HCT116 (cell line): ENCODE data around the gene CHST11. TPM values are rescaled to one million over a fixed set of nuclear protein-coding genes. Genes with fewer than 3 reads are reported as not detected.

ENCODE experiments used
- ATAC-seq: fragments of 200-7000 bp; cut with Tn5 transposase; 2 replicates; pipeline ENCODE4 v1.9.1; 2020; ENCODE audit warnings: mild to moderate bottlenecking, moderate library complexity
- BruUV-seq: library from RNA; stranded (reverse); fragments of 400-500 nt; replicated peaks from 2 replicates; lab custom pipeline; 2021; lab: Mats Ljungman, UMichigan
- CTCF ChIA-PET: fragments of 300-600 bp; sonication (Branson Sonifier 250); formaldehyde crosslinking; loops from one replicate; lab custom pipeline; 2021; ENCODE audit warnings: antibody characterized with exemption; lab: Charles Lee
- POLR2A ChIA-PET: fragments of 300-600, 350-600 bp; sonication (Branson Sonifier 250); formaldehyde crosslinking; loops from one replicate; lab custom pipeline; 2021; ENCODE audit warnings: antibody characterized with exemption; lab: Charles Lee
- RAD21 ChIA-PET, 2 experiments: fragments of 300-600 bp; sonication (Branson Sonifier 250); formaldehyde crosslinking; loops; one replicate each; lab custom pipeline; 2023; ENCODE audit warnings: low total read pairs in 2 of 2; ENCODE audit not compliant: uncharacterized antibody in 2 of 2, unreplicated experiment in 2 of 2, low non-redundant PET in 1 of 2; lab: Charles Lee
- DNase-seq: peaks from one replicate; pipeline ENCODE4 v3.0.0-alpha.2; 2010; ENCODE audit warnings: low read depth, low spot score
- H2AFZ ChIP-seq: fragments of 200-600 bp; shearing (Covaris generic), sonication (generic); 2 replicates; pipeline ENCODE4 v1.6.1; 2017; ENCODE audit warnings: low read depth, mixed run types, mixed read lengths, antibody characterized with exemption, low read length; ENCODE audit not compliant: poor library complexity, severe bottlenecking
- H3K27ac ChIP-seq: 2 replicates; pipeline ENCODE4 v1.5.1; 2012; ENCODE audit warnings: low read depth, low read length
- H3K27me3 ChIP-seq: fragments of 200-600 bp; sonication (generic); 2 replicates; pipeline ENCODE4 v1.6.1; 2016; ENCODE audit warnings: mixed run types, low read length, mixed read lengths; ENCODE audit not compliant: insufficient read depth
- H3K36me3 ChIP-seq, 2 experiments: fragments of 200-500 bp in 1 of 2; fragments of 200-600 bp in 1 of 2; sonication (Bioruptor generic) in 1 of 2; sonication (generic) in 1 of 2; 2 replicates each; pipeline versions ENCODE4 v1.5.1 to v1.6.1; 2014 to 2016; ENCODE audit warnings: low read length in 2 of 2, inconsistent platforms in 1 of 2, mixed read lengths in 1 of 2, mixed run types in 1 of 2; ENCODE audit not compliant: insufficient read depth in 2 of 2, control insufficient read depth in 1 of 2
- H3K4me1 ChIP-seq, 2 experiments: fragments of 200-600 bp in 1 of 2; sonication (generic) in 1 of 2; 2 replicates each; pipeline versions ENCODE4 v1.5.1 to v1.6.1; 2012 to 2017; ENCODE audit warnings: low read length in 2 of 2, inconsistent platforms in 1 of 2, mild to moderate bottlenecking in 1 of 2, mixed read lengths in 1 of 2, mixed run types in 1 of 2, moderate library complexity in 1 of 2; ENCODE audit not compliant: insufficient read depth in 2 of 2, control insufficient read depth in 1 of 2
- H3K4me2 ChIP-seq: fragments of 200-600 bp; sonication (generic); 2 replicates; pipeline ENCODE4 v1.6.1; 2017; ENCODE audit warnings: mixed run types, low read length, mixed read lengths
- H3K4me3 ChIP-seq, 2 experiments: fragments of 200-600 bp in 1 of 2; sonication (generic) in 1 of 2; replicated peaks in 1 of 2; 2 replicates each; pipeline ENCODE4 v1.5.1; 2011 to 2016; ENCODE audit warnings: low read length in 2 of 2, control low read depth in 1 of 2, low read depth in 1 of 2, mild to moderate bottlenecking in 1 of 2, mixed read lengths in 1 of 2, mixed run types in 1 of 2
- H3K79me2 ChIP-seq: fragments of 200-600 bp; sonication (generic); 2 replicates; pipeline ENCODE4 v1.6.1; 2017; ENCODE audit warnings: mild to moderate bottlenecking, mixed run types, low read length, moderate library complexity, mixed read lengths; ENCODE audit not compliant: insufficient read depth
- H3K9ac ChIP-seq: fragments of 200-600 bp; sonication (generic); 2 replicates; pipeline ENCODE4 v1.6.1; 2016; ENCODE audit warnings: low read length, mixed read lengths
- H3K9me2 ChIP-seq: fragments of 200-600 bp; sonication (generic), shearing (Covaris generic); 2 replicates; pipeline ENCODE4 v1.6.1; 2017; ENCODE audit warnings: mixed run types, mild to moderate bottlenecking, moderate library complexity; ENCODE audit not compliant: insufficient read depth
- H3K9me3 ChIP-seq, 2 experiments: fragments of 200-500 bp in 1 of 2; fragments of 200-600 bp in 1 of 2; sonication (Bioruptor generic) in 1 of 2; sonication (generic) in 1 of 2; 2 replicates each; pipeline ENCODE4 v1.6.1; 2014 to 2017; ENCODE audit warnings: low read length in 2 of 2, mixed read lengths in 2 of 2, inconsistent platforms in 1 of 2, low read depth in 1 of 2, mild to moderate bottlenecking in 1 of 2, mixed run types in 1 of 2, moderate library complexity in 1 of 2; ENCODE audit not compliant: control insufficient read depth in 1 of 2, insufficient read depth in 1 of 2
- H4K20me1 ChIP-seq: fragments of 200-600 bp; sonication (generic), shearing (Covaris generic); 2 replicates; pipeline ENCODE4 v1.6.1; 2017; ENCODE audit warnings: mixed run types, mild to moderate bottlenecking, moderate library complexity; ENCODE audit not compliant: insufficient read depth
- CTCF ChIP-seq, 3 experiments: fragments of 200-600 bp in 1 of 3; sonication (generic) in 1 of 3; IDR thresholded peaks in 2 of 3; conservative IDR thresholded peaks in 1 of 3; 2 replicates each; pipeline ENCODE4 v1.5.1; 2012 to 2017; ENCODE audit warnings: low read depth in 2 of 3, low read length in 2 of 3, antibody characterized with exemption in 1 of 3, borderline replicate concordance in 1 of 3, control low read depth in 1 of 3, mild to moderate bottlenecking in 1 of 3, mixed read lengths in 1 of 3, mixed run types in 1 of 3, moderate library complexity in 1 of 3; ENCODE audit not compliant: insufficient read depth in 1 of 3
- EGR1 ChIP-seq: IDR thresholded peaks from 2 replicates; pipeline ENCODE4 v1.6.1; 2012; ENCODE audit warnings: low read depth
- EZH2 ChIP-seq: fragments of 200-600 bp; sonication (generic); IDR thresholded peaks from 2 replicates; pipeline ENCODE4 v1.6.1; 2017; ENCODE audit warnings: antibody characterized with exemption, mixed run types
- EZH2phosphoT487 ChIP-seq: fragments of 200-600 bp; IDR thresholded peaks from 2 replicates; pipeline ENCODE4 v1.6.1; 2018; ENCODE audit warnings: antibody characterized with exemption, borderline replicate concordance
- FOSL1 ChIP-seq: IDR thresholded peaks from 2 replicates; pipeline ENCODE4 v1.6.1; 2012; ENCODE audit warnings: low read depth
- JUND ChIP-seq: IDR thresholded peaks from 2 replicates; pipeline ENCODE4 v1.6.1; 2012
- MAX ChIP-seq: IDR thresholded peaks from 2 replicates; pipeline ENCODE4 v1.6.1; 2012
- POLR2A ChIP-seq: IDR thresholded peaks from 2 replicates; pipeline ENCODE4 v1.7.0; 2011; ENCODE audit warnings: borderline replicate concordance; ENCODE audit not compliant: insufficient read depth, insufficient read length; ENCODE audit errors: extremely low read depth
- POLR2AphosphoS5 ChIP-seq: IDR thresholded peaks from 2 replicates; pipeline ENCODE4 v1.6.1; 2011; ENCODE audit warnings: mild to moderate bottlenecking, low read depth, low read length, moderate library complexity
- RAD21 ChIP-seq: IDR thresholded peaks from 2 replicates; pipeline ENCODE4 v1.6.1; 2012; ENCODE audit warnings: low read depth, mild to moderate bottlenecking
- REST ChIP-seq: IDR thresholded peaks from 2 replicates; pipeline ENCODE4 v1.6.1; 2012; ENCODE audit warnings: low read depth
- SIN3A ChIP-seq: IDR thresholded peaks from 2 replicates; pipeline ENCODE4 v1.6.1; 2012; ENCODE audit warnings: low read depth
- SRF ChIP-seq: IDR thresholded peaks from 2 replicates; pipeline ENCODE4 v1.6.1; 2012; ENCODE audit warnings: low read depth
- ZNF274 ChIP-seq: fragments of 200-500 bp; sonication (Bioruptor generic); IDR thresholded peaks from 2 replicates; pipeline ENCODE4 v1.6.1; 2014; ENCODE audit warnings: mild to moderate bottlenecking, low read depth, low read length, inconsistent platforms
- intact Hi-C: fragments of 100-400 bp; cut with micrococcal nuclease; formaldehyde crosslinking; loops from 2 replicates; pipeline ENCODE4 v1.10.0; 2022
- total RNA-seq: library from RNA; stranded (reverse); gene quantifications from one replicate; pipeline ENCODE4 v1.2.1, GENCODE V29; 2021; ENCODE audit not compliant: unreplicated experiment

The CHST11 gene
- total RNA-seq, 1 experiment from 2014 or later, result 10.1 TPM

GRCh38 chr12:104796475-104796862 is 339.7 kb downstream of the CHST11 start:
- Histone ChIP-seq H3K9me2 (no peaks in the 10 kb centered on the region), H2AFZ (no peak overlapping the region), H3K4me3 (no peak overlapping the region), H3K79me2 (no peaks in the 10 kb centered on the region), H3K27me3 (no peaks in the 10 kb centered on the region), H3K27ac (no peak overlapping the region), H3K4me1 (peaks cover 2 to 14% of the 10 kb centered on the region in 2 experiments), H4K20me1 (no peaks in the 10 kb centered on the region), H3K9ac (no peak overlapping the region), H3K4me2 (no peak overlapping the region), H3K36me3 (no peaks in the 10 kb centered on the region), H3K9me3 (no peaks in the 10 kb centered on the region)
- RAD21 ChIA-PET, result no interaction called here
- CTCF ChIA-PET, result no interaction called here
- intact Hi-C loops, result no loop called here
- TF ChIP-seq JUND (no peak), POLR2A (no peak), SRF (no peak), EGR1 (no peak), EZH2phosphoT487 (no peak), REST (no peak), RAD21 (no peak), ZNF274 (no peak), MAX (no peak), SIN3A (no peak), FOSL1 (no peak), POLR2AphosphoS5 (no peak), EZH2 (no peak), CTCF (IDR thresholded peaks at IDR 0.05 in 2 of 3, conservative IDR thresholded peaks at IDR 0.05 in 1 of 3; ENCODE audit: borderline replicate concordance in 1 of 3, insufficient read depth in 1 of 3, low read depth in 2 of 3, low read length in 2 of 3) (no peak)
- no peak for ATAC-seq
- DNase-seq, result no peak
- no TSS peak for BruUV-seq
- POLR2A ChIA-PET, result no interaction called here
